NCI-H1417 treated with DMSO at 0.1 percent for 48 hours (cell line): ENCODE results near the gene MVB12B.
A peak's percentile ranks its signal among the peaks of the same experiment; 100 is the strongest.

Source experiments
- DNase-seq: peaks from one replicate; lab custom pipeline; 2025; lab: John Stamatoyannopoulos, UW

MVB12B gene

DNA sequence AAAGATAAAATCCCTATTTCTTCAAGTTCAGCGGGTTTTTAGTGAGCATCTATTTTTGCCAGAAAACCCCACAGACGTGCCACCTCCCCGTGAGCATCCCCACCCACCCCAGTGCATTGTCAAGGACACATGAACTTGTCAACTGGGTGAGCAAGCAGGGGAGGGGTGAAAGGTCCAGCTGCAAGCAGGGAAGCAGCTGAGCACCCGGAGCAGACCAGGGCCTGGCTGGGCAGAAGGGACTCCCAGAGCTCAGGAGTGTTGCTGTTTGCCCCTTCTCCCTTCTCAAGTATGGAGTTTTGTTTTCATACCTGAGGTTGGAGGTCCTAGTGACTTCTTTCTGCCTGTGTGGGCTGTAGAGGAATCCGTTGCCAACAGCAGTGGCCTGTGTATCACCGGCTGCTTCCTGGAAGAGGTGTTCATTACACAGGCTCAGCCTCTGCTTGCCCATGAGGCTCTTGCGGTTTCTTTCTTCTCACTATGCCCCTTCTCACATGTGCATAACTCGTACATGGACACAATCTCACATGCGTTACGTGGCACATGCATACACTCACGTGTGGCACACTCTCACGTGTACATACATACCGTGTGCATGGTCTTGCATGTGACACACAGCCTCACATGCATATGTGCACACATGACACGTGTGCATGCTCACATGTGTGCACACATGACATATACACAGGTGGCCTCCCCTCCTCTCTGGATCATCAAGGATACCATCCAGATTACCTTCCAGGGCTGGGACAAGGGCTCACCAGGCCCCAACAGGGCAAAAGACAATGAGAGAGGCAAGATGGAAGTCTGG is 126.7 kb downstream of the MVB12B start:
- no peak for DNase-seq

DNA sequence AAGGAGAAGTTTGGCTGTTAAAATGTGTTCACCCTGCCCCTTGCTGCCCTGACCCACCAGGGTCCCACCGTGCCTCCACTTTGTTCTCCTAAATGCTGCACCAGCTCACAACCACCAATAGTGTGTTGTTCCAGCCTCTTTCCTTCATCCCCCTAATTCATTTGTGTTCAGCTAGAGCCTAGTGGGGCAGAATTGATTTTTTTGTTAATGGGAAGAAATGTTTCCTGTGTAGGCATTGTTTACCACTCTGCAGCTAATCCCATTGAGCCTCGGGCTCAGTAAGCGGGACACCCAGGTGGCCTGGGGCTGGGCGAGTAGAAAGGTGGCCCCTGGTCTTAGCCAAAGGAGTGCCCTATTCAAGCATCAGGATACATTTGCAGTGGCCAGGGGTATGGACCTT is 127.6 kb downstream of the MVB12B start:
- no peak for DNase-seq

DNA sequence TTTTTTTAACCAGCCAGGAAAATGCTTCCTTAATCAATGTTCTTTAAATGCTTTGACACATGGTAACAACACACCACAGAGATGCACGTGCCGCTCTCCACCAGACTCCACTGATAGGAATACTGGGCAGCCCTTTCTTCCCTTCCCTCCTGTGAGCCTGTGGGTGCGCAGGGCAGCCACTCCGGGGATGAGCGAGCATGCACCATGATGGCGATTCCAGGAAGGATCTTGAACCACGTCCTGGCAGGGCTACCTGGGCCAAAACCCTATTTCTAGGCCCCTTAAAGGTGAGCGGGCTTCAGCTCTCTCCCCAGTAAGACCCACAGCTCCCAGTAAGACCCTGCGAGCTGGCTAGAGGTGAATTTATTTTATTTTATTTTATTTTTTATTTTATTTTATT is 128.2 kb downstream of the MVB12B start:
- DNase-seq, result no peak

DNA sequence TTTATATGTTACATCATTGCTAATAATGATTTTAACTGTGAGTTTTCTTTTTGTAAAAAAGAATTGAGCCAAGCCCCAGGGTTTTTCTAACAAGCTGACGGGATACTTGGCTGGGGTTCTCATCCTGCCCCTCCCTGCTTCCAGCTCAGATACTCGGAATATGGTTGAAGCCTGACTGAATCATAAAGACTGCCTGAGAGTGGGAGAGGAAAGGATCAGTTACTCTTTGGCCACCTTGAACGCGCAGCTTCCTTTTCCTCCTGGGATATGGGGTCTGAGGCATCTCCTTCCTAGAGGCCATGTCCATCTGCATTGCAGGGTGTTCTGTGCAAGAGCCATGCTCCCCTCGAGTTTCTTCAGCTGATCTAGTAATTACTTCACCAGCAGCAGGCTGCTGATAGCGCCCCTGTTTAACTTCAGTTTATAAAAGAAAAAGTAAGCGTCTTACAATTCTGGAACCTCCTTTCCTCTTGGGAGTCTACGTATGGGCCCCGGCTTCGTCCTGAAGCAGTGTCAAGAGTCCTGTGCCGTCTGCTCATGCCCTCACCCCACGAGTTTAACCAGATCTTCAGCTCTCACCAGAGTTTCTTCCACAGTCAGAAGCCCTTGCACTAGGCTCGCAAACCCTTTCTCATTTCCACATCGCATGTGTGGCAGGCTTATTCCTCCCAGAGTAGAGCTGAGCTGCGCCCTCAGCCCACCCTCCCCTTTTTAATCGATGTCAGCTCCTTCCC is 130.0 kb downstream of the MVB12B start:
- DNase-seq, result no peak

DNA sequence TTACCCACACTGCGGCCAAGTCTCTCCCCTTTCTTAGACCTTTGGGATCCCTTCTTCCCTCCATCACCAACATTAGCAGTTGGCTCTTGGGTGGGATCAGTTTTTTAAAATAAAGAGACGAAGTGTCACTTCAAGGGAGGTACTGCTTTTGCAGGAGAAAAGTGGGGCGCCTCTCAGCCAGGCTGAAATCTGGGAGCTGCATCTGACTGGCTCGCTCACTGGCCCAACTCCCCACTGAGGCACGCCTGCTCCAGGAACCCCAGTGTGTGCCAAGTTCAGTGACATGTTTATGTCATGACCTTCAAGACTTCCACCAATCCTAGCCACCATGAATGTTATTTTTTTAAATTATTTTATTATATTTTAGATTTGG is 130.5 kb downstream of the MVB12B start:
- no peak for DNase-seq

DNA sequence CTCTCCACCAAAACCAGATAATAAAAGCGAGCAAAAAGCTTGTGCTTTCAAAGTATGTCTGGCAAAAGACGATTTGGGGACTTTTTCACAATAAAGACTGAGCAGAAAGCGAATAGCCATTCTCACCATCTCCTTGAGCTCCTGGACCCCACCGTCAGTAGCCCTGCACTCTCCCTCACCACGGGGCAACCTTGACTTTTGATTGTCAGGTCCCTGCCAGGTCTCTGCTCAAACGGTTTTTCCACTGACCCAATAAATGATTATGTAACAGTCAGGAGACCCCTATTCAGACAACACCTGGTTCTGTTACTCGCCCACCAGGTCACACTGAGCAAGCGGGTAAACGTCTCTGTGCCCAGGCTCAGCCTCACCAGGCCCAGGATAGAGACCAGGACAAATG is 131.3 kb downstream of the MVB12B start:
- no peak for DNase-seq

DNA sequence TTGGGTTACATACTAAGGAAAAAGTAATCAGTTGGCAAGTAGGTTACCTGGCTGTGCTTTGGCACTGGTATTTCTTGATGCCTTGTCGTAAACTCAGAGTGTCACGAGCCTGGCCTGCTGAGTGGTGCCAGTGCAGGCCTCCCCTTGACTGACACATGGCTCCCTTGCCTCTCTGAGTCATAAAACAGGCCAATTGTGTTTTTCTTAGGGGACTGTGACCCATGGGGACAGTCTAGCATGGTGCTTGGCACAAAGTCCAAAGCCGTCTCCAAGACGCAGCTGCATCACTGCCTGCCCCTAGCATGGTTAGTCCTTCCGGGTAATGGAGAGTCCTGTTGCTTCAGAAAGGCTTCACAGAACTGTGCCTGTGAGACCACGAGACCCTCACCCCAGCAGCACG is 132.5 kb downstream of the MVB12B start:
- DNase-seq, result no peak

DNA sequence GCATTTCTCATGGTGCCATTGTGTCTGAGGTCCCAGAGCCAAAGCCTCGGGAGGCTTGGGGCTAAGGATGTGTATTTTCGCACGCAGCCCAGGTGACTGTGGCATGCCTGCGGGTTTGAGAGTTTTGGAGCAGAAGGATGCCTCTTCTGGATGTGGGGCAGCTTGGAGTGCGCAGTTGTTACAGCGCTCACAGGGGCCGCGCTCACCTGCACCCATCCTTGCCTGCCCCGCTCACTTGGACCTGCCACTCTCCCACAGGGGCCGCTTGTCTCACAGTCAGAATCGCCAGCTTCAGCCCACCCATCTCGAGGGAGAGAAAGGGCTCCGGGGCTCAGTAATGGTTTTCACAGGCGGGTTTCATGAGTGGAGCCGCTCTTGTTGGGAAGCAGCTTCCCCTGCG is 132.9 kb downstream of the MVB12B start:
- DNase-seq, result no peak

DNA sequence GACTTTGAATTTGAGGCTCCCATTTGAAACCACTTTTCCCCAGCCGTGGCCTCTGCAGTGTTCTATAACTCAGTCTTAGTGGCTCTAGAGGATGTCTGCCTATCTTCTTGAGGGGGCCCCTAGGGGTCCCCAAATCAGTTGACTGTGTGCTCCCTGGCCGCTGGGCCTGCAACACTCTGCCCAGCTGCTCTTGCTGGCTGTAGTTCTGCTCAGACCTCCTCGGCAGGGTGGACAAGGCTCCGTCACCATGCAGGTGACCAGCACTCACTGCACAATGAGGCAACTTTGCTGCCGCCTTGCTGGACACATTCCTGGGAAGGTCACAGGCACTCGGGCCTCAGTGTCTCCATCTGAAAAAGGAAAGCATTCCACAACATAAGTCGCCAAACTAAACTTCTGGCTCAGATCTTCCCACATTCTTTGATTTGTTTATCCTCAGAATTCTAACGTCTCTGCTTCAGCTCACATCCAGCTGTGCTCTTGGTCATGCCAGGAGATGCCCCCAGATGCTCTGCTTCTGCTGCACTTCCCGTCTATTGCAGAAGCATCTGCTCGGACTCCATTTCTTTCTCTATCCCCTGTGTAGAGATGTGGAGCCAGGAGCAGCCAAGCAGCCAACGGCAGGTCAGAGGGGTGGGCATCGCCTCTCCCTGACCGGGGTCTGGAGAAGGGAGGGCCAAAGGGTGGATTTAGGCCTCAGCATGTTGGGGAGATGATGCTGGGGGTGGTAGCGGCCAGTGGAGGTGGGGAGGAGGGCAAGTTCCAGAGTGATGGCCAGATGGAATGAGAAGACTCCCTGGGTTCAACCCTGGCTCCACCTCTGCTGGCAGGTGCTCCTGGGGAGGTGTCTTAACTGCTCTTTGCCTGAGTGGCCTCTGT is 133.6 kb downstream of the MVB12B start:
- no peak for DNase-seq

DNA sequence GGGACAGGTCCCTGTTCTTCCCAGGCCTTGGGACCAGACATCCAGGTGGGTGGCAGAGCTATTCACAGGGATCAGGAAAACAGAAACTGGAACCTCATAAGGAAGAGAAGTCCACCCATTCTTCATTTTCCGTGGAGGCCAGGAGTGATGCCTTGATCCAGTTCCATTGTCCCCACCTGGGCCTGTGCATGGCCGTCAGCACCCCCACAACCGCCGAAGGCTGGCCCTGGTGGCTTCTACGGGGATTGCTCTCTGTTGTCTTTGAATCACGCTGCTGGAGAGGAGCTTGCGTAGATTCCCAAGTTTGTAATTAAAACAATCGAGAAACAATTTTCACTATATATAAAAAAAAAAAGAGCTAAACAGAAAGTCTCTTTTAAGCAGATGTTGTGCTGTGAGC is 134.4 kb downstream of the MVB12B start:
- DNase-seq, result no peak

DNA sequence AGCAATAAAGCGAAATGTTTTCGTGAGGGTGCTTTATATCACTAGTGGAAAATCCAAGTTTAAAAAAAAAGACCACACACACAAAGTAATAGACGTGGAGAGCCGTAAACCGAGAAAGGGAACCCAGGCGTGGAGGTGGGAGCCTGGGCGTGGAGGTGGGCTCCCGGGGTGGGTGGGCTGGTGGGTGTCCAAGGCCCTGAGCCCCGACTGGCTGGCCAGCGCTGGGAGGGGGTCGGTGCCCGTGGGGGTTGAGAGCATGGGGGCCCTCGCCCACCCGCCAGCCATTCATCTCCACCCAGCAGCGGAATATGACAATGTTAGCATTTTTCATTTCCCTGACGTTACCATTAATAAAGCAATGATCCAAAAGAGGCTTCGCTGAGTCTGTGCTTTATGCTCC is 135.0 kb downstream of the MVB12B start:
- DNase-seq, result no peak

DNA sequence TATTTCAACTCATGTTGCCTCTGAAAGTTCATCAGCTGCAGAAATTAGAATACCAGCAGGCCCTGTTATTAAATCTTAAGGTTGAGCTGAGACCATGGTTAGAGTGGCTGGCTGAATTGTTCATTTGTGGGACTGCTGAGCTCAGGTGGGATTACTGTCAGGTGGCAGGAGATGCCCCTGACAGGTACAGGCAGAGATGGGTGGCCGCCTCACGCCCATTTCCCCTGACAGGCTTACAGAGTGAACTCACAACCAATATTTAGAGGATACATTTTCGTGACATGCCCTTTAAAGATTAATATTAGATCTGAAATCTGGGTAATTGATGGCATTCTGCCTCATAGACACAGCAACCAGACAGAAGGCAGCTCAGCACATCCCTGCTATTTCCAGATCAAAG is 136.0 kb downstream of the MVB12B start:
- DNase-seq, result no peak

DNA sequence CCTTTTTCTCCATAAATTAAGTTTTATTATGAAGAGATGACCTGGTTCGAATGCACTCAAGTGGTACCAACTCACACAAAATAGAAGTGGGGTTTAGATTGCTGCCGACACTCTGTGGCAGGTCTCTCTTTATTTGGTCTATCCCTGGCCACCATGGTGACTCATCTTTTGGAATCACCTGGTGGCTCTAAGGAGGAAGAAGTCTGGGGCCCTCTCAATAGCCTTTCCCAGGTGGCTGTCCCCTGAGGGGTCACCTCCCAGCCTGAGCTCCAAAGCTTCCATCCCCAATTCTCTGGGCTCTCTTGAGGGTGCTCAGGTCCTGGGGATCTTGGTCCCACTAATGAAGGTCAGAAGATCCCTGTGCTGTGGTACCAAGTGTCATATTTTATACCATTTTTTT is 136.8 kb downstream of the MVB12B start:
- DNase-seq, result no peak

DNA sequence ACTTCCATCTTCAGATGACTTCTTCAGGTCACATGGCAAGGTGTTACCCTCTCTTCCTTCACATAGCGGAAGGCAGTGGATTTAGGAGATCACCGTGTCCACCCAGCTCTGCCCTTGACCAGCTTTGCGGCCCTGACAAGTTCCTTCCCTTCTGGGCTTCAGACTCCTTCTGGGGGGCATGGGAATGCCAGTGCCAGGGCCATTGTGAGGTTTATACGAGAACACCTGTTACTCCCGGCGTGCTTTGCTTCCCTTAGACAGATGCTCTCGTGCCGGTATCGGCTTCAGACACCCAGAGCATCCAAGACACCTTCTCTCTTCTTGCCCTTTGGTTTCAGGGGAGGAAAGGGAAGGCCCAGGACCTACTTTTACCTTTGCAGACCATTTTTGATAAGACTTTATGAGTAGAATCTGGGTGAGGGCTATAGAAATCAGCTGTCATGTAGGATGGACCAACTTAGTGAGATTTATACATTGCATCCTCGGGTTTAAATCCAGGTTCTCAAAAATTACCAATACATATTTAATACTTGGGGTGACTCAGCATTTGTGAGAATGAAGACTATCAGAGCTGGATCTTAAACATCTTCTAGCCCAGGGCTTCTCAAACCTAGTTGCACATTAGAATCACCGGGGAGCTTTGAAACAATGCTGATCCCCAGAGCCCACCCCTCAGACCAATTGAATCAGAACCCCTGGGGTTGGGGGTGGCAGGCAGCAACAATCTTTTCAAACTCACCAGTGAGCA is 138.2 kb downstream of the MVB12B start:
- no peak for DNase-seq

DNA sequence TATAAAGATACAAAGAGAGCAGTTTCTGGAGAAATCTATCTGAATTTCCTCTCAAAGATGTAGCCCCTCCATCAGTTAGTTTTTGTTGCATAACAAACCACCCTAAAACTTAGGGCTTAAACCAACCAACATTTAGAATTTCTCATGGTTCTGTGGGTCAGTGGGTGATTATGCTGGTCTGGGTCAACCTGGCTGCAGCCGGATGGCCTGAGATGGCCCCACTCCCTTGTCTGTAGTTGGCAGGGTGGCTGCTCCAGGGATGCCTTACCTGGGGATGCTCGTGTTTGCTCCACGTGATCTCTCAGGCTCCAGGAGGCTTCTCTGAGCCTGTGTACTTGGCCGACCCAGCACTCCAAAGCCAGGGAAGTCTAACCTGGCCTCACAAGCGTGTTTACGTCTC is 139.3 kb downstream of the MVB12B start:
- no peak for DNase-seq

DNA sequence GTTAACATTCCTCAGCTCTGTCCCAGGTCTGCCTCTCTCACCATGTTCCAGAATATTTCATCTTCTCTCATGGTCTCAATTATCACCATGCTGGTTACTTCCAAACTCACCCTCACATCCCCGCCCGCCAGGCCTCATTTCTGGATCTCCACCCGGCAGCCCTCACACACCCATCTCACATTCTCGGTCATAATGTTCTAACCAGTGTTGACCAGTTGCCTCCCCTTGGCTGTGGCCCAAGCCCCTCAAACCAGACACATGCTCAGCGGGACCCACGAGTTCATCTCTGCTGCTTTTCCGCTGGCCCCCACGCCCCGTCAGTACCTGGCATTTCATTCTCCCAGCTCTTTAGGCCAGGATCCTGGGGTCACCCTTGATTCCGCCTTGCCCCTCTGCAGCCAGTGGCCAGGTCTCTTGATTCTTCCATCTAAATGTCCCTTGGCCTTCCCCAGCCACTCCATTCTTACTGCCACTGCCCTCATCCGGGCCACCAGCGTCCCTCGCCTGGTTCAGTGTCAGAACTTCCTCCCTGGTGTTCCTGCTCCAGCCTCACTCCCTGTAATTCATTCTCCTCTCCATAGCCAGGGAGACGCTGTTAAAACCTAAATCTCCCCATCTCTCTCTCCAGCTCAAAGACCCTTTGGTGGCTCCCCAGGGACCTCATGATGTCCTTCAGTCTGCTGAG is 141.7 kb downstream of the MVB12B start:
- DNase-seq, result no peak

DNA sequence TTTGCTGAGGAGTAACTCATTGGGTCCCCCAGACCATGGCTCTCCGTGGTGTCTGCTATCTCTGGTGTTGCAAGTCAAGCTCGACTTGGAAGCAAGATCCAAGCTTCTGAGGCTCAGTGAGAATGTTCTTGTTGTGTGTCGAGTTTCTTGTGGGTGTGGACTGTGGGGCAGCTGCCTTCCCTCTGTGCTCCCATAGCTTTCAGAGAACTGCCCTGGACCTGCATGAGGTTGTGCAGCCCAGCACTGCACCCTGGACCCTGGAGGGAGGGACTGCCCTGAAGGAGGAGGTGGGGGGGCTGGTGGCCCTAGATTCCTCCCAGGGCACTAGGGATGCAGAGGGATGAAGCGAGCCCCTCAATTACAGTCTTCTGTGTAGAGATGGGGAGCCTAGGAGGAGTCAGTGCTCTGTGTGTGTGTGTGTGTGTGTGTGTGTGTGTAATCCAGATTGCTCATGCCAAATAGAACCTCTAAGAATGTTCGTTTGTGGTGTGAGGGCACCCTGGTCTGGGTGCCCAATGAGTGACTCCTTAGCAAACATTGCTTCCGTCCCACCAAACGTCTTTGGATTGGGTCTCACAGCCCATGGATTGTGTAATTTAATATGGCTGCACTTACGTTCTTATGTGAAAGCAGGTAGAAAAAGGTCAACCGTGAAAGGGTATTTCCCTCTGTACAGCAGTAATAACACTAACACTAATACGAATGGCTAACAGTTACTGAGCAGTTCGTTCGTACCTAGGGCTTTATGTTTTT is 143.8 kb downstream of the MVB12B start:
- DNase-seq, result no peak

DNA sequence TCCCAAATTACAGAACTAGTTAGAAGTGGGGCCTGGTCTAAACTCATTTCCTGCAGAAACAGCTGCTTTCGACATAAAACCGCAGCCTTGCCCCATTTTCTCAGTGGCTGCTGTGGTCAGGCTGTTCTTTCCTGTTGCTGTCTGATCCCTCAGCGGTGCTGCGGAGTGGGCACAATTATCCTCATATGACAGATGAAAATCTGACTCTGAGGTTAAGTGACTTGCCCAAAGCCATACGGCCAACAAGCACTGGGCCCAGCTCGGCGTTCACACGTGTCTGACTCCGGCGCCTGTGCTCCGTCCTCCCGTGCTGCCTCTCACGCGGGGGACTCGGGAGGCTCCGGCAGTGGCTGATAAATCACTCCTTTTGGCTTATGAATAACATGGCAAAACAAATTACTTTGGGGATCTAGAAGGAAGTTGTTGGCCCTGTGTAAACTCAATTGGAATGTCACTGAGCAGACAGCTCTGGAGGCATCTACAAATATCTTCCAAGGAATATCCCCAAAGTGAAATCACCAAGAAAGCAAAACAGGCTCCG is 144.5 kb downstream of the MVB12B start:
- DNase-seq, result no peak

DNA sequence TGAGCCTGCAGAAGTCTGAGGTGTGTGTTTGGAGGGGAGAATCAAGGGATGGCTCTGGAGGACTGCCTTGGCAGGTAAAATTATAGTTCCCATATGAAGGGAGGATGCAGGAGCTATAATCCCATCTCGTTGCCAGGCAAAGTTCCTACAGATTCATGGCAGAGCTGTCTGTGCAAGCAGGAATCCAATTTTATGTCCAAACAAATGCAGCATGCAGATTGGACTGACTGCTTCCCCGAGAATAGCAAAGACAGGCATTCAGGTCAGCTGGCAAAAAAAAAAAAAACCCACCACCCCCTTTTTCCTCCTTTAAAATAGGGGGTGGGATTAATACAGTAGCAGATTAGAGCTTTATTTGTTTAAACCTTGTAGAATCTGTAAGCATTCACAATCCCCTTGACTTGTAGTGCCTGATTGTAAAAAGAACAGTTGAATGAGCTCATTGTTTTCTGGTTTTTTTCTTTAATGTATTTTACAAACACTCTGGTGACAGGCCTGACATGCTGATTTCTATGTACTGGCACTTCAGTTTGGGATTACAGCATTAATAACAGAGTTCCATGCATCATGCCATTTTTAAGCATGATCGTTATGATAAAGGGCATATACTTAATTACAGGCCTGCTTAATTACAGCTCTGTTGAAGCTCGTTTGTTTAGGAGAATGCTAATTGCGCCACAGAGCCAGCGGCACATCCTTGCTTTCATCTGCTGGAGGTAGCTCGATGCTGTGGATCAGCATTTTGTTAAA is 145.7 kb downstream of the MVB12B start:
- peak; percentile 84 for DNase-seq

DNA sequence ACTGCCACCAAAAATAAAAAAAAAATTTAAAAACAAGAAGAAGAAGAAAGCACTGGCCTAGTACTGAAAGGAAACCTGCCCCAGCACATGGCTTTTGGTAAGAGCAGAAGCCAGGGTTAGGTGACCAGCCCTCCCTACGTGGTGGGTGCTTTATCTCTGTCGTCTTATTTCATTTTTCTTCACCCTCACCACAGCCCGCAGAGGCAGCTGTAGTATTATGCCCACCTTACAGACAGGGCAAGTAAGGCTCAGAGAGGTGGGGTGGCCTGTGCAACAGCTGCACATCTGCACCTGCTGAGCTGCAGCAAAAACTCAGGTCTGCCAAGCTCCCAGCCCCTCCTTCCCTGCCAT is 146.3 kb downstream of the MVB12B start:
- no peak for DNase-seq
